Suprapubic skin (tissue), 4 donors: ENCODE results near the gene SLCO4A1. TPM values are rescaled to one million over a fixed set of nuclear protein-coding genes. Genes with fewer than 3 reads are reported as not detected.

ENCODE experiments used
- DNase-seq, 2 donors: peaks; one replicate each; pipeline ENCODE4 v3.0.0-alpha.2; 2019; ENCODE audit warnings: low spot score in 2 of 2
- H3K27ac ChIP-seq: fragments of 200-600 bp; sonication (generic); one replicate; pipeline ENCODE4 v1.5.1; 2019
- H3K27me3 ChIP-seq: fragments of 200-600 bp; sonication (generic); one replicate; pipeline ENCODE4 v1.5.1; 2019
- H3K36me3 ChIP-seq: fragments of 200-600 bp; sonication (generic); one replicate; pipeline ENCODE4 v1.5.1; 2019
- H3K4me1 ChIP-seq: fragments of 200-600 bp; sonication (generic); one replicate; pipeline ENCODE4 v1.5.1; 2019
- H3K4me3 ChIP-seq: fragments of 200-600 bp; sonication (generic); one replicate; pipeline ENCODE4 v1.5.1; 2019; ENCODE audit warnings: mild to moderate bottlenecking
- H3K9me3 ChIP-seq: fragments of 200-600 bp; sonication (generic); one replicate; pipeline ENCODE4 v1.5.1; 2019
- CTCF ChIP-seq, 2 donors: fragments of 200-600 bp in 1 of 2; fragments of 450-650 bp in 1 of 2; sonication (generic) in 1 of 2; IDR thresholded peaks; one replicate each; pipeline ENCODE4 v1.5.1; 2016 to 2019; ENCODE audit warnings: antibody characterized with exemption in 2 of 2, mild to moderate bottlenecking in 1 of 2, moderate library complexity in 1 of 2
- EP300 ChIP-seq: sonication (generic); formaldehyde crosslinking; IDR thresholded peaks from one replicate; pipeline ENCODE4 v1.6.1; 2017; ENCODE audit warnings: antibody characterized with exemption
- POLR2A ChIP-seq, 2 donors: fragments of 450-650 bp; IDR thresholded peaks; one replicate each; pipeline ENCODE4 v1.6.1; 2017; ENCODE audit warnings: antibody characterized with exemption in 2 of 2, mild to moderate bottlenecking in 2 of 2, moderate library complexity in 2 of 2
- POLR2AphosphoS5 ChIP-seq, 3 donors: sonication (generic); formaldehyde crosslinking; IDR thresholded peaks; one replicate each; pipeline ENCODE4 v1.6.1; 2017; ENCODE audit warnings: antibody characterized with exemption in 3 of 3
- WGBS: methylation state at CpG from one replicate; pipeline ENCODE4 v1.1.5; 2018; 5-methylcytosine and 5-hydroxymethylcytosine counted together
- total RNA-seq, 4 donors: library from RNA; depleted of rRNA; stranded (reverse); fragments of >200 nt; gene quantifications; one replicate each; pipeline ENCODE4 v1.1.0, GENCODE V29; 2016

The SLCO4A1 gene
- total RNA-seq, 4 donors from 2014 or later = 50.2 to 59.1 (median 52.7) TPM

GRCh38 chr20:62658593-62659178 lies 16.4 kb downstream of the SLCO4A1 start:
- no peaks in the 10 kb centered on the region for H3K36me3 ChIP-seq
- DNase-seq = no peak

GRCh38 chr20:62659488-62660239 lies 17.4 kb downstream of the SLCO4A1 start:
- DNase-seq = no peak
- Histone ChIP-seq H3K27me3 (no peaks in the 10 kb centered on the region), H3K36me3 (no peaks in the 10 kb centered on the region), H3K9me3 (no peaks in the 10 kb centered on the region), H3K4me1 (peaks cover 18% of the 10 kb centered on the region), H3K4me3 (no peak overlapping the region), H3K27ac (no peak overlapping the region)
- TF ChIP-seq EP300 = no peak
- 91% methylated on average over 18 of the region's 29 CpGs for WGBS

More at GRCh38 chr20:62658593-62659178, 16.4 kb downstream of the SLCO4A1 start:
- no peak for TF ChIP-seq POLR2AphosphoS5 (IDR thresholded peaks at IDR 0.05)
- TF ChIP-seq CTCF (IDR thresholded peaks at IDR 0.05) = no peak
- TF ChIP-seq EP300 = no peak
- TF ChIP-seq POLR2A (IDR thresholded peaks at IDR 0.05) = no peak
- no peaks in the 10 kb centered on the region for H3K9me3 ChIP-seq
- WGBS = 79% methylated on average over 8 of the region's 25 CpGs
- H3K27me3 ChIP-seq = no peaks in the 10 kb centered on the region
- peaks cover 18% of the 10 kb centered on the region for H3K4me1 ChIP-seq
- no peak overlapping the region for H3K27ac ChIP-seq
- no peak overlapping the region for H3K4me3 ChIP-seq

- no peak for TF ChIP-seq CTCF (IDR thresholded peaks at IDR 0.05)
- TF ChIP-seq POLR2AphosphoS5 (IDR thresholded peaks at IDR 0.05) = no peak
- no peak for TF ChIP-seq EP300
- no peak for TF ChIP-seq POLR2A (IDR thresholded peaks at IDR 0.05)
- H3K4me3 ChIP-seq = no peak overlapping the region
- H3K27me3 ChIP-seq = peaks cover 5% of the 10 kb centered on the region
- DNase-seq = no peak
- no peaks in the 10 kb centered on the region for H3K9me3 ChIP-seq
- no peak overlapping the region for H3K27ac ChIP-seq
- 75% methylated on average over 3 of the region's 15 CpGs for WGBS
- peaks cover 18% of the 10 kb centered on the region for H3K4me1 ChIP-seq
- H3K36me3 ChIP-seq = no peaks in the 10 kb centered on the region
These were observed 17.9 kb downstream of the SLCO4A1 start for GRCh38 chr20:62660240-62660615.

GRCh38 chr20:62660768-62661167 lies 18.5 kb downstream of the SLCO4A1 start:
- H3K27ac ChIP-seq = no peak overlapping the region
- no peak for TF ChIP-seq EP300
- no peak for TF ChIP-seq POLR2A (IDR thresholded peaks at IDR 0.05)
- TF ChIP-seq CTCF (IDR thresholded peaks at IDR 0.05) = no peak
- no peak for TF ChIP-seq POLR2AphosphoS5 (IDR thresholded peaks at IDR 0.05)
- H3K27me3 ChIP-seq = peaks cover 7% of the 10 kb centered on the region
- no peak for DNase-seq
- WGBS = 69% methylated on average over 18 of the region's 18 CpGs
- H3K4me3 ChIP-seq = no peak overlapping the region
- H3K9me3 ChIP-seq = no peaks in the 10 kb centered on the region
- H3K4me1 ChIP-seq = peaks cover 16% of the 10 kb centered on the region
- H3K36me3 ChIP-seq = no peaks in the 10 kb centered on the region

GRCh38 chr20:62661647-62662046 lies 19.3 kb downstream of the SLCO4A1 start:
- H3K27me3 ChIP-seq = peaks cover 7% of the 10 kb centered on the region
- no peak overlapping the region for H3K27ac ChIP-seq
- DNase-seq = no peak
- no peaks in the 10 kb centered on the region for H3K36me3 ChIP-seq
- no peaks in the 10 kb centered on the region for H3K9me3 ChIP-seq
- no peak overlapping the region for H3K4me3 ChIP-seq
- H3K4me1 ChIP-seq = peaks cover 19% of the 10 kb centered on the region
- WGBS = 89% methylated on average over 9 of the region's 11 CpGs
- TF ChIP-seq POLR2A (IDR thresholded peaks at IDR 0.05) = no peak
- TF ChIP-seq CTCF (IDR thresholded peaks at IDR 0.05) = no peak
